Neuronal stem cell (in vitro differentiated cells): ENCODE results near the gene HP1BP3.

Experiments
- DNase-seq: peaks from one replicate; pipeline ENCODE4 v3.0.0-alpha.2; 2013; ENCODE audit warnings: low spot score
- H2AFZ ChIP-seq: one replicate; pipeline ENCODE4 v1.6.1; 2013; ENCODE audit warnings: mild to moderate bottlenecking, low read length, inconsistent platforms
- H2AK5ac ChIP-seq: 2 replicates; pipeline ENCODE4 v1.6.1; 2013; ENCODE audit warnings: low read depth, mild to moderate bottlenecking, inconsistent platforms, low read length, moderate library complexity, mixed read lengths
- H2BK120ac ChIP-seq: 2 replicates; pipeline ENCODE4 v1.6.1; 2013; ENCODE audit warnings: low read depth, mild to moderate bottlenecking, inconsistent platforms, low read length, moderate library complexity, mixed read lengths
- H2BK12ac ChIP-seq: one replicate; pipeline ENCODE4 v1.6.1; 2013; ENCODE audit warnings: low read length, inconsistent platforms
- H2BK15ac ChIP-seq: 2 replicates; pipeline ENCODE4 v1.6.1; 2013; ENCODE audit warnings: mild to moderate bottlenecking, low read length, inconsistent platforms, mixed read lengths
- H2BK5ac ChIP-seq: one replicate; pipeline ENCODE4 v1.6.1; 2013; ENCODE audit warnings: inconsistent platforms, mild to moderate bottlenecking, low read length, moderate library complexity
- H3K14ac ChIP-seq: one replicate; pipeline ENCODE4 v1.6.1; 2013; ENCODE audit warnings: low read length, inconsistent platforms
- H3K18ac ChIP-seq: 2 replicates; pipeline ENCODE4 v1.6.1; 2013; ENCODE audit warnings: low read length, inconsistent platforms
- H3K23ac ChIP-seq: 2 replicates; pipeline ENCODE4 v1.6.1; 2013; ENCODE audit warnings: low read depth, mild to moderate bottlenecking, mixed read lengths, low read length, inconsistent platforms; ENCODE audit not compliant: poor library complexity
- H3K27ac ChIP-seq: replicated peaks from 3 replicates; pipeline ENCODE4 v1.5.1; 2013; ENCODE audit warnings: low read length, inconsistent platforms
- H3K27me3 ChIP-seq, 3 experiments: 2 replicates each; pipeline ENCODE4 v1.6.1; 2013; ENCODE audit warnings: low read length in 3 of 3, mild to moderate bottlenecking in 2 of 3, inconsistent platforms in 1 of 3, low read depth in 1 of 3, mixed read lengths in 1 of 3, moderate library complexity in 1 of 3; ENCODE audit not compliant: control insufficient read depth in 3 of 3, insufficient read depth in 3 of 3
- H3K36me3 ChIP-seq, 2 donors: replicated peaks in 1 of 2; 2 replicates each; pipeline ENCODE4 v1.6.1; 2013; ENCODE audit warnings: low read length in 2 of 2; ENCODE audit not compliant: control insufficient read depth in 2 of 2, insufficient read depth in 2 of 2
- H3K4ac ChIP-seq: 2 replicates; pipeline ENCODE4 v1.6.1; 2013; ENCODE audit warnings: inconsistent platforms, mild to moderate bottlenecking, low read length, moderate library complexity
- H3K4me1 ChIP-seq, 2 donors: 1 replicate in 1 of 2; 2 replicates in 1 of 2; pipeline ENCODE4 v1.6.1; 2013; ENCODE audit warnings: low read length in 2 of 2, low read depth in 1 of 2; ENCODE audit not compliant: control insufficient read depth in 2 of 2, insufficient read depth in 1 of 2
- H3K4me2 ChIP-seq: one replicate; pipeline ENCODE4 v1.6.1; 2013; ENCODE audit warnings: mild to moderate bottlenecking, low read length, inconsistent platforms; ENCODE audit not compliant: insufficient read depth, poor library complexity, severe bottlenecking
- H3K4me3 ChIP-seq, 2 donors: 2 replicates each; pipeline ENCODE4 v1.5.1; 2013; ENCODE audit warnings: low read length in 2 of 2, mild to moderate bottlenecking in 2 of 2, inconsistent platforms in 1 of 2, moderate library complexity in 1 of 2
- H3K79me1 ChIP-seq: one replicate; pipeline ENCODE4 v1.6.1; 2013; ENCODE audit warnings: low read depth, mild to moderate bottlenecking, inconsistent platforms, low read length, moderate library complexity
- H3K9ac ChIP-seq: one replicate; pipeline ENCODE4 v1.6.1; 2013; ENCODE audit warnings: mild to moderate bottlenecking, low read depth, low read length, inconsistent platforms; ENCODE audit not compliant: poor library complexity
- H3K9me3 ChIP-seq, 2 donors: replicated peaks in 1 of 2; 2 replicates each; pipeline versions ENCODE3 to v1.6.1; 2013; ENCODE audit warnings: low read length in 2 of 2, mild to moderate bottlenecking in 2 of 2, inconsistent platforms in 1 of 2, low read depth in 1 of 2, mixed read lengths in 1 of 2, moderate library complexity in 1 of 2; ENCODE audit not compliant: control insufficient read depth in 2 of 2, insufficient read depth in 1 of 2
- H4K8ac ChIP-seq: one replicate; pipeline ENCODE4 v1.6.1; 2013; ENCODE audit warnings: low read depth, mild to moderate bottlenecking, inconsistent platforms, low read length, moderate library complexity
- H4K91ac ChIP-seq: one replicate; pipeline ENCODE4 v1.6.1; 2013; ENCODE audit warnings: low read length, low read depth, mild to moderate bottlenecking, inconsistent platforms; ENCODE audit not compliant: poor library complexity
- WGBS, 2 donors: extraction: QIAGEN DNeasy Blood & Tissue Kit; methylation state at CpG; one replicate each; pipeline ENCODE4 v1.1.7; 2013; ENCODE audit warnings: missing lambda C conversion rate in 2 of 2, mixed read lengths in 1 of 2; ENCODE audit not compliant: insufficient read length in 2 of 2, insufficient replicate concordance in 1 of 2; ENCODE audit errors: extremely low coverage in 2 of 2; 5-methylcytosine and 5-hydroxymethylcytosine counted together

Gene HP1BP3

DNA sequence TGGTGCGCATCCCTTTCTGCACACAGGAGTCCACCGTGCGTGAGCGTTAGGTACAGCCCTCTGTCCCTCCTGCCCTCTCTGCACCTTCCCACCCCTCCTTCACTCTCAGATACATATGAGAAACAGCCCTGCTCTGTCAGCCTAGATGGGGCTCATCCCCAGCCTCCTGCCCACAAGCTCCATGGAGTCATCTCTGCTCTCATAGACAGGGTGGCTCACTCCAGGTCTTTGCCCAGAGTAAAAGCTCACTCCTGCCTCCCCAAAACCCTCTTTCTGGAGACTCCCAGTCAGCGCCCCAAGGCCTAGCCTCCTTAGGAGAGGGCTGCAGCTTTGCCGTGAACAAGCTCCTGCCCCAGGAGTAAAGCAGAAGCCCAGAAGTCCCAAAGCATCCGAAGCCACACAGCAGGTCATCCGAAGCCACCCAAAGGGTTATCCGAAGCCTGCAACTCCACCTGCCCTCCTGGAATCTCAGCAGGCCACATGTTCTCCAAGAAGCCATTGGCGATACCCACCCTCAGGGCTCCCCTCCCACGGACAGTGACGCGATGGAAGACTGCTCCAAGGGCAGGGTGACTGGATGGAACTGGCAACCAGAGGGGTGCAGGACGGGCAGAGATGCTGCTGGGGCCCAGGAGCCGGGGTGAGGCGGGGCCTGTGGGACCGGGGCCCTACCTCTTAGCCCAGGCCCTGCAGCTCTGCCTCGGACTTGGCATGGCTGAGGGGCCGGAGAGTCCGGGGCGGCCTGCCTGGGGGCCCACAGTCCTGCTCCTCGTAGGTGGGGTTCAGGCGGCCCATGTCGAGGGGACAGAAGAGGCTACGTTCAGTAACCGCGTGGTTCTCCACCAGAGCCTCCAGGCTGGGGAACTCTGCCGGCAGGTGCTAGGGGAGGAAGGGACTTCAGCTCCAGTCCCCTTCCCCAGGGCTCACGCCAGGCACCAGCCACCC is 65.7 kb downstream of the HP1BP3 start:
- H4K91ac ChIP-seq, result no peak overlapping the region
- no peak overlapping the region for H2BK120ac ChIP-seq
- peaks cover 7% of the 10 kb centered on the region for H3K79me1 ChIP-seq
- H3K9me3 ChIP-seq, result no peaks in the 10 kb centered on the region
- no peaks in the 10 kb centered on the region for H3K36me3 ChIP-seq
- H2BK5ac ChIP-seq, result peak overlapping the region; percentile 60
- peaks cover 0 to 7% (median 0%) of the 10 kb centered on the region in 3 experiments for H3K27me3 ChIP-seq
- no peak overlapping the region for H3K4ac ChIP-seq
- H3K4me1 ChIP-seq, result peaks cover 0 to 1% of the 10 kb centered on the region in 2 donors
- no peak for DNase-seq
- WGBS, 2 donors, result no CpG with 5 or more reads among the region's 29 CpGs
- H2BK12ac ChIP-seq, result no peak overlapping the region
- peak overlapping the region; percentile 32 for H2AK5ac ChIP-seq
- no peak overlapping the region for H3K14ac ChIP-seq
- H3K27ac ChIP-seq, result no peak overlapping the region
- H3K4me2 ChIP-seq, result no peak overlapping the region
- H3K9ac ChIP-seq, result no peak overlapping the region
- no peak overlapping the region for H3K18ac ChIP-seq
- H4K8ac ChIP-seq, result no peak overlapping the region
- H2AFZ ChIP-seq, result no peak overlapping the region
- H3K4me3 ChIP-seq, result no peak overlapping the region
- H2BK15ac ChIP-seq, result peak overlapping the region; percentile 59
- peak overlapping the region; percentile 89 for H3K23ac ChIP-seq

DNA sequence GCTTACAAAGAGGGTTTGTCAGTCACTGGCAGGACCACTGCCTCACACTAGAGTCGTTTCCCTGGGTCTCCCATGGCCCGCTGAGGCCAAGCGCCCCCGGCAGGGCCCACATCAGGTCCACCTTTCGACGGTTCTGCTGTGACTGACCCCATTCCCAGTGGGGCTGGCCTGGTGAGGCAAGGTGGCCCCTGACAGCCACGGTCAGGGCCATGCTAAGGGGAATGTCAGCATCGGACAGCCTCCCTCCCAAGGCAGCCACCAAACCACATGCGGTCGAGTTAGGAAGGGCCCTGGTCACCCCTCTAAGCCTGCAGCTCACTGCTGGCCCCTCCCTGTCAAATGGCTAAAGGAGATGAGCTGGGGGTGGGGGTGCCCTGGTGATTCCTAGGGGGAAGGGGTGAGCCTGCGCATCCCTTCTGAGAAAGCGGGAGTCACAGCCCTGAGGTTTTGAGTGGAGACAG is 66.4 kb downstream of the HP1BP3 start:
- no CpG with 5 or more reads among the region's 12 CpGs for WGBS, 2 donors
- no peak for DNase-seq

DNA sequence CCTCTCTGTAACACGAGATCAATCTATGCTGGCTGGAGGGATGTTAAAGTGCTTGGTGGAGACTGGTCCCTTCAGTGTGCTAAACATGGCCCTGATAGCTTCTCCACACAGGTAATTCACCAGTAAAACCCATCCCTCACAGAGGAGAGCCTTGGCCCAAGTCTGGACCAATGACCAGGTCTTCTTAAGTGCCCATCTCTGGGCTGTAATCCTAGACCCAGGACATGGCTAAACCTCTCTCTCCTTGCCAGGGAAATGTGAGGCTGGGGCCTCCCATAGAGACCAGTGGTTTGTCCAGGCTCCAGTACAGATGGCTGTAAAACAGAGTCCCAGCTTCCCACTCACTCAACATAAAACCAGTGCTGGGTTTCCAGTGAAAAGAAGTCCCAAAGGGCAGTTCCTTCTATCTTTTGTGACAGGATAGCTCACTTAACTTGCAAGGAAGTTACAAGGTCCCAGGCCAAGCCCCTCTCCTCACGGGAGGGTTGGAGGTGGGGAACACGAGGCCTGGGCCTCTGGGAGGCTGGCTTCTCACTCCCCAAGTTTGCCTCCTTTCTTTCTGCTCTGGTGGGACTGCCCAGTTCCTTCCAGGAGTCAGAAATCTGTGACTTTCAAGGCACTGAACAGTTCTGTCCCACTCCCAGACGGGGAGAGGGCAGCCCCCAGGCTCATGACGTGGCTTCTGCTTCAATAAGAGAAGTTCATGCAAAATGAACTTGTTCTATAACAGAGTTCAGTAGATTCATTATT is 67.1 kb downstream of the HP1BP3 start:
- Histone ChIP-seq H3K4ac (no peak overlapping the region), H2AFZ (no peak overlapping the region), H3K27me3 (peaks cover 0 to 7% (median 0%) of the 10 kb centered on the region in 3 experiments), H3K18ac (no peak overlapping the region), H3K36me3 (no peaks in the 10 kb centered on the region), H3K79me1 (peaks cover 2% of the 10 kb centered on the region), H2BK12ac (no peak overlapping the region), H3K23ac (no peak overlapping the region), H3K4me1 (peaks cover 0 to 1% of the 10 kb centered on the region in 2 donors), H4K91ac (no peak overlapping the region), H2BK120ac (no peak overlapping the region), H4K8ac (no peak overlapping the region), H3K4me3 (no peak overlapping the region), H3K4me2 (no peak overlapping the region), H2BK15ac (no peak overlapping the region), H3K27ac (no peak overlapping the region), H3K14ac (no peak overlapping the region), H2AK5ac (no peak overlapping the region), H2BK5ac (no peak overlapping the region), H3K9ac (no peak overlapping the region), H3K9me3 (no peaks in the 10 kb centered on the region)
- whole genome bisulfite sequencing, 2 donors, result no CpG with 5 or more reads among the region's 5 CpGs
- DNase-seq, result no peak

More for the DNA sequence above, 66.4 kb downstream of the HP1BP3 start:
- peak overlapping the region; percentile 23 for H3K23ac ChIP-seq
- H3K27me3 ChIP-seq, result peaks cover 0 to 7% (median 0%) of the 10 kb centered on the region in 3 experiments
- H3K79me1 ChIP-seq, result peaks cover 2% of the 10 kb centered on the region
- H3K14ac ChIP-seq, result no peak overlapping the region
- H3K4me3 ChIP-seq, result no peak overlapping the region
- no peaks in the 10 kb centered on the region for H3K36me3 ChIP-seq
- peak overlapping the region; percentile 60 for H2BK5ac ChIP-seq
- H4K8ac ChIP-seq, result no peak overlapping the region
- H2BK12ac ChIP-seq, result peak overlapping the region; percentile 66
- no peak overlapping the region for H2BK120ac ChIP-seq
- H3K4ac ChIP-seq, result no peak overlapping the region
- H3K18ac ChIP-seq, result no peak overlapping the region
- no peaks in the 10 kb centered on the region for H3K9me3 ChIP-seq
- H3K9ac ChIP-seq, result peak overlapping the region; percentile 74
- peak overlapping the region; percentile 59 for H2BK15ac ChIP-seq
- H2AFZ ChIP-seq, result no peak overlapping the region
- H2AK5ac ChIP-seq, result peak overlapping the region; percentile 42
- no peak overlapping the region for H3K4me2 ChIP-seq
- no peak overlapping the region for H4K91ac ChIP-seq
- peaks cover 0 to 1% of the 10 kb centered on the region in 2 donors for H3K4me1 ChIP-seq
- H3K27ac ChIP-seq, result no peak overlapping the region

DNA sequence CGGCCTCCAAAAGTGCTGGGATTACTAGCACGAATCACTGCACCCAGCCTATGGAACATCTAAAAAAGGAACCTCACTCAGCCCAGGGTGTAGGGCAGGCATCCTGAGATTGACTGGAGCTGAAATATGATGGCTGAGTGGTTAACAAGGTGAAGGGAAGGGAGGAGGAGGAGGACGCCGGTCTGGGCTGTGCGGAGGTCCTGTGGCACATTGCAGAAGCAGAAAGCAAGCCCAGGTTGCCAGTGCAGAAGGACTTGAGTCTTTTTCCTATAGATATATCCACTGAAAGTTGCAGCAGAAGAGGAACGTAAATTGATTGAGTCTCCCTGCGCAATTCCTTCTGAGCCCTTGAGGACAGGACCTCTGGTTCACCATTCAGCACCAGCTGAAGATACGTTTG is 67.8 kb downstream of the HP1BP3 start:
- Histone ChIP-seq H3K23ac (no peak overlapping the region), H3K4ac (no peak overlapping the region), H3K18ac (no peak overlapping the region), H2BK5ac (no peak overlapping the region), H2AFZ (no peak overlapping the region), H3K36me3 (no peaks in the 10 kb centered on the region), H3K27ac (no peak overlapping the region), H2BK12ac (no peak overlapping the region), H3K9me3 (no peaks in the 10 kb centered on the region), H3K14ac (no peak overlapping the region), H2AK5ac (no peak overlapping the region), H3K4me3 (no peak overlapping the region), H4K8ac (no peak overlapping the region), H3K27me3 (peaks cover 0 to 7% (median 0%) of the 10 kb centered on the region in 3 experiments), H2BK15ac (no peak overlapping the region), H3K4me1 (peaks cover 0 to 1% of the 10 kb centered on the region in 2 donors), H3K9ac (no peak overlapping the region), H3K4me2 (no peak overlapping the region), H3K79me1 (peaks cover 2% of the 10 kb centered on the region), H2BK120ac (no peak overlapping the region), H4K91ac (no peak overlapping the region)
- DNase-seq, result no peak
- WGBS, 2 donors, result no CpG with 5 or more reads among the region's 8 CpGs
